HepG2 (cell line): ENCODE results near the gene MYL6. TPM values are rescaled to one million over a fixed set of nuclear protein-coding genes. Genes with fewer than 3 reads are reported as not detected.

ENCODE experiments used
- ATF7 ChIP-seq, 2 experiments: fragments of 450-650 bp in 1 of 2; sonication (generic) in 1 of 2; formaldehyde crosslinking in 1 of 2; IDR thresholded peaks; 2 replicates each; pipeline versions ENCODE4 v1.4.0 to v1.6.1; 2016 to 2020; ENCODE audit warnings: antibody characterized with exemption in 1 of 2, mild to moderate bottlenecking in 1 of 2, missing genetic modification reagents in 1 of 2
- KLF11 ChIP-seq: IDR thresholded peaks from 2 replicates; pipeline ENCODE4 v1.6.1; 2016; ENCODE audit warnings: missing compliant biosample characterization
- MTA1 ChIP-seq: sonication (generic); formaldehyde crosslinking; IDR thresholded peaks from 2 replicates; pipeline ENCODE4 v1.4.0; 2020; ENCODE audit warnings: missing genetic modification reagents, mild to moderate bottlenecking, borderline replicate concordance
- NBN ChIP-seq: fragments of 450-650 bp; conservative IDR thresholded peaks from 2 replicates; pipeline ENCODE4 v1.6.1; 2017
- ONECUT2 ChIP-seq: sonication (generic); formaldehyde crosslinking; IDR thresholded peaks from 2 replicates; pipeline ENCODE4 v1.4.0; 2020; ENCODE audit warnings: missing genetic modification reagents
- PBX2 ChIP-seq: IDR thresholded peaks from 2 replicates; pipeline ENCODE4 v1.6.1; 2016; ENCODE audit warnings: control low read depth
- RXRA ChIP-seq: sonication (generic); formaldehyde crosslinking; IDR thresholded peaks from 2 replicates; pipeline ENCODE4 v1.5.1; 2020; ENCODE audit warnings: missing genetic modification reagents
- SKI ChIP-seq: fragments of 450-650 bp; IDR thresholded peaks from one replicate; pipeline ENCODE4 v1.6.1; 2018; ENCODE audit warnings: mild to moderate bottlenecking; ENCODE audit not compliant: partially characterized antibody
- ZNF124 ChIP-seq: sonication (generic); formaldehyde crosslinking; IDR thresholded peaks from 2 replicates; pipeline ENCODE4 v1.4.0; 2020; ENCODE audit warnings: missing genetic modification reagents
- ZNF501 ChIP-seq: sonication (generic); formaldehyde crosslinking; IDR thresholded peaks from 2 replicates; pipeline ENCODE4 v1.5.1; 2020; ENCODE audit warnings: mild to moderate bottlenecking, moderate library complexity, missing genetic modification reagents
- polyA plus RNA-seq, 8 experiments: library from polyadenylated mRNA; depleted of rRNA in 3 of 8; stranded (reverse) in 7 of 8; unstranded in 1 of 8; fragments of >200 nt; fragmentation: Illumina TruSeq in 4 of 8; extraction: Trizol in 4 of 8; gene quantifications; 2 replicates each; pipeline versions ENCODE4 v1.2.1 to v1.2.3, GENCODE V29; 2011 to 2016; ENCODE audit warnings: low read depth in 4 of 8, missing spikeins in 1 of 8, mixed read lengths in 1 of 8; ENCODE audit not compliant: insufficient read depth in 1 of 8
- total RNA-seq, 5 experiments: library from RNA; depleted of rRNA; stranded (reverse); fragments of >200 nt; fragmentation: Illumina TruSeq; extraction: Trizol; gene quantifications; 2 replicates each; pipeline ENCODE4 v1.2.3, GENCODE V29; 2016; ENCODE audit warnings: low read depth in 1 of 5
- TF ChIP-seq, protein P1 (sequence below): sonication (generic); formaldehyde crosslinking; conservative IDR thresholded peaks from 2 replicates; pipeline ENCODE4 v1.4.0; 2020; ENCODE audit warnings: missing genetic modification reagents
- TF ChIP-seq, protein P2 (sequence below): sonication (generic); formaldehyde crosslinking; IDR thresholded peaks from 2 replicates; pipeline ENCODE4 v1.9.0; 2021; ENCODE audit warnings: missing genetic modification reagents, borderline replicate concordance
- TF ChIP-seq, protein P3 (sequence below): IDR thresholded peaks from 2 replicates; pipeline ENCODE4 v1.6.1; 2016; ENCODE audit warnings: mild to moderate bottlenecking, missing biosample characterization, missing genetic modification reagents
- TF ChIP-seq, protein P4 (sequence below): sonication (generic); formaldehyde crosslinking; IDR thresholded peaks from 2 replicates; pipeline ENCODE4 v1.5.1; 2020; ENCODE audit warnings: mild to moderate bottlenecking, missing genetic modification reagents, moderate library complexity

The MYL6 gene
- total and polyA plus RNA-seq, 2 of the 13 experiments (the other 11 are each of a cell fraction or from before 2014, with no cell fraction given) = 1,127 to 1,192 TPM

DNA sequence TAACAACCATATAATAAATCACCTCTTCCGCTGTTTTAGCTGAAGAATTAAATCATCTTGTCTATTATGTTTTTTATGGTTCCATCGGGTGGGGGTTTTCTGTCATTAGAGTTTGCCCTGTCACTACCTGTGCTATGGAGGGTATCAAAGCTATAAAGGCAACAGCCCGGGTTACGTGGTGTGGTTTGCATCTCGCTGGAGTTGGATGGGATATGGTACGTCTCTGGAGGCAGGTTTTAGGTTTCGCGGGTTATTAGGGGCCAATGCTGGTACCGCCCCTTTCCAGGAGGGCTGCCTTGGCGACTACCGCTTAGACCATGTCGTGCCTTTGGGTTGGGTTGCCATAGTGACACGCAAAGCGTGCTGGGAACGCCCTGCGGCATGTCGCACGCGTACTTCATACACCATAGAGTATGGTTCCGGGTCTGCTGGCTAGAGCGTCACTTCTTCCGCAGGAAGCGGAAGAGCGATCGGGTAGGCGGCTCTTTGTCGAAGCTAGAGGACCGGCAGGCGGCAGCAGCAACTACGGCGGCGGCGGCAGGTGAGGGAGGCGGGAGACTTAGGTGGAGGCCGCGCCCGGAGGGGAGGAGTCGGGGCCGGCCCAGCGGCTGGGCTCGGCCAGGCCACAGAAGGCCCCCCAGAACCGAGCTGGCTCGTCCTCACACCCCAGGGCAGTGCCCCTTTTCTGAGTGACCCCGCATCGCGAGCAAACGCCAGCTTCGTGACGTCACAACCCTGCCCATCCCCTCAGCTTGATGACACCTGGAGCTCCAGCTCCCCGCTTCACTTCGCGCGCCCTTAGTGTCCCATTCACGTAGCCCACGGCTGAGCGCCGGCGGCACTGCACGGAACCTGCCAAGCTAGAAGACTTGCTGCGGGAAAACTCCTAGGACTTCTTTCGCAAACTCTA, 40.1 kb upstream of the MYL6 start, which contains the start of gene ZC3H10 (continued):
- TF ChIP-seq, protein P1, sequence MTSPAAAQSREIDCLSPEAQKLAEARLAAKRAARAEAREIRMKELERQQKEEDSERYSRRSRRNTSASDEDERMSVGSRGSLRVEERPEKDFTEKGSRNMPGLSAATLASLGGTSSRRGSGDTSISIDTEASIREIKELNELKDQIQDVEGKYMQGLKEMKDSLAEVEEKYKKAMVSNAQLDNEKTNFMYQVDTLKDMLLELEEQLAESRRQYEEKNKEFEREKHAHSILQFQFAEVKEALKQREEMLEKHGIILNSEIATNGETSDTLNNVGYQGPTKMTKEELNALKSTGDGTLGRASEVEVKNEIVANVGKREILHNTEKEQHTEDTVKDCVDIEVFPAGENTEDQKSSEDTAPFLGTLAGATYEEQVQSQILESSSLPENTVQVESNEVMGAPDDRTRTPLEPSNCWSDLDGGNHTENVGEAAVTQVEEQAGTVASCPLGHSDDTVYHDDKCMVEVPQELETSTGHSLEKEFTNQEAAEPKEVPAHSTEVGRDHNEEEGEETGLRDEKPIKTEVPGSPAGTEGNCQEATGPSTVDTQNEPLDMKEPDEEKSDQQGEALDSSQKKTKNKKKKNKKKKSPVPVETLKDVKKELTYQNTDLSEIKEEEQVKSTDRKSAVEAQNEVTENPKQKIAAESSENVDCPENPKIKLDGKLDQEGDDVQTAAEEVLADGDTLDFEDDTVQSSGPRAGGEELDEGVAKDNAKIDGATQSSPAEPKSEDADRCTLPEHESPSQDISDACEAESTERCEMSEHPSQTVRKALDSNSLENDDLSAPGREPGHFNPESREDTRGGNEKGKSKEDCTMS (CRISPR knock-in tag) = no peak
- TF ChIP-seq RXRA (CRISPR knock-in tag) (peak; percentile 87), NBN (no peak), MTA1 (CRISPR knock-in tag) (no peak; the same call in 1 of the 2 replicates), ZNF501 (CRISPR knock-in tag) (peak; percentile 80), SKI (peak; percentile 37), KLF11 (CRISPR knock-in tag) (no peak), PBX2 (0 out of 2 replicates have a peak, but pooled peaks have one; percentile 25), ONECUT2 (peak; percentile 42; the same call in 1 of the 2 replicates), ZNF124 (CRISPR knock-in tag) (no peak), ATF7 (IDR thresholded peaks at IDR 0.05) (peak; percentile 63), ATF7 (CRISPR knock-in tag; IDR thresholded peaks at IDR 0.05) (no peak; the same call in 1 of the 2 replicates)
- TF ChIP-seq, protein P2, sequence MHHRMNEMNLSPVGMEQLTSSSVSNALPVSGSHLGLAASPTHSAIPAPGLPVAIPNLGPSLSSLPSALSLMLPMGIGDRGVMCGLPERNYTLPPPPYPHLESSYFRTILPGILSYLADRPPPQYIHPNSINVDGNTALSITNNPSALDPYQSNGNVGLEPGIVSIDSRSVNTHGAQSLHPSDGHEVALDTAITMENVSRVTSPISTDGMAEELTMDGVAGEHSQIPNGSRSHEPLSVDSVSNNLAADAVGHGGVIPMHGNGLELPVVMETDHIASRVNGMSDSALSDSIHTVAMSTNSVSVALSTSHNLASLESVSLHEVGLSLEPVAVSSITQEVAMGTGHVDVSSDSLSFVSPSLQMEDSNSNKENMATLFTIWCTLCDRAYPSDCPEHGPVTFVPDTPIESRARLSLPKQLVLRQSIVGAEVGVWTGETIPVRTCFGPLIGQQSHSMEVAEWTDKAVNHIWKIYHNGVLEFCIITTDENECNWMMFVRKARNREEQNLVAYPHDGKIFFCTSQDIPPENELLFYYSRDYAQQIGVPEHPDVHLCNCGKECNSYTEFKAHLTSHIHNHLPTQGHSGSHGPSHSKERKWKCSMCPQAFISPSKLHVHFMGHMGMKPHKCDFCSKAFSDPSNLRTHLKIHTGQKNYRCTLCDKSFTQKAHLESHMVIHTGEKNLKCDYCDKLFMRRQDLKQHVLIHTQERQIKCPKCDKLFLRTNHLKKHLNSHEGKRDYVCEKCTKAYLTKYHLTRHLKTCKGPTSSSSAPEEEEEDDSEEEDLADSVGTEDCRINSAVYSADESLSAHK (CRISPR knock-in tag) = no peak
- TF ChIP-seq, protein P3, sequence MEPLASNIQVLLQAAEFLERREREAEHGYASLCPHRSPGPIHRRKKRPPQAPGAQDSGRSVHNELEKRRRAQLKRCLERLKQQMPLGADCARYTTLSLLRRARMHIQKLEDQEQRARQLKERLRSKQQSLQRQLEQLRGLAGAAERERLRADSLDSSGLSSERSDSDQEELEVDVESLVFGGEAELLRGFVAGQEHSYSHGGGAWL = peak; percentile 45; the same call in 1 of the 2 replicates
- TF ChIP-seq, protein P4, sequence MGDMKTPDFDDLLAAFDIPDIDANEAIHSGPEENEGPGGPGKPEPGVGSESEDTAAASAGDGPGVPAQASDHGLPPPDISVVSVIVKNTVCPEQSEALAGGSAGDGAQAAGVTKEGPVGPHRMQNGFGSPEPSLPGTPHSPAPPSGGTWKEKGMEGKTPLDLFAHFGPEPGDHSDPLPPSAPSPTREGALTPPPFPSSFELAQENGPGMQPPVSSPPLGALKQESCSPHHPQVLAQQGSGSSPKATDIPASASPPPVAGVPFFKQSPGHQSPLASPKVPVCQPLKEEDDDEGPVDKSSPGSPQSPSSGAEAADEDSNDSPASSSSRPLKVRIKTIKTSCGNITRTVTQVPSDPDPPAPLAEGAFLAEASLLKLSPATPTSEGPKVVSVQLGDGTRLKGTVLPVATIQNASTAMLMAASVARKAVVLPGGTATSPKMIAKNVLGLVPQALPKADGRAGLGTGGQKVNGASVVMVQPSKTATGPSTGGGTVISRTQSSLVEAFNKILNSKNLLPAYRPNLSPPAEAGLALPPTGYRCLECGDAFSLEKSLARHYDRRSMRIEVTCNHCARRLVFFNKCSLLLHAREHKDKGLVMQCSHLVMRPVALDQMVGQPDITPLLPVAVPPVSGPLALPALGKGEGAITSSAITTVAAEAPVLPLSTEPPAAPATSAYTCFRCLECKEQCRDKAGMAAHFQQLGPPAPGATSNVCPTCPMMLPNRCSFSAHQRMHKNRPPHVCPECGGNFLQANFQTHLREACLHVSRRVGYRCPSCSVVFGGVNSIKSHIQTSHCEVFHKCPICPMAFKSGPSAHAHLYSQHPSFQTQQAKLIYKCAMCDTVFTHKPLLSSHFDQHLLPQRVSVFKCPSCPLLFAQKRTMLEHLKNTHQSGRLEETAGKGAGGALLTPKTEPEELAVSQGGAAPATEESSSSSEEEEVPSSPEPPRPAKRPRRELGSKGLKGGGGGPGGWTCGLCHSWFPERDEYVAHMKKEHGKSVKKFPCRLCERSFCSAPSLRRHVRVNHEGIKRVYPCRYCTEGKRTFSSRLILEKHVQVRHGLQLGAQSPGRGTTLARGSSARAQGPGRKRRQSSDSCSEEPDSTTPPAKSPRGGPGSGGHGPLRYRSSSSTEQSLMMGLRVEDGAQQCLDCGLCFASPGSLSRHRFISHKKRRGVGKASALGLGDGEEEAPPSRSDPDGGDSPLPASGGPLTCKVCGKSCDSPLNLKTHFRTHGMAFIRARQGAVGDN (CRISPR knock-in tag) = peak; percentile 95
